ENCODE data around the gene EPS8.

The EPS8 gene

GRCh38 chr12:15714256-15714655 is 74.9 kb downstream of the EPS8 start:
- no peak for DNase-seq

GRCh38 chr12:15712823-15713660 is 76.1 kb downstream of the EPS8 start:
- no peak for DNase-seq

GRCh38 chr12:15712160-15712559 is 77.0 kb downstream of the EPS8 start:
- DNase-seq: no peak

GRCh38 chr12:15710860-15711510 is 78.2 kb downstream of the EPS8 start:
- no peak for DNase-seq

- DNase-seq: no peak
Measured at GRCh38 chr12:15709551-15709950, 79.6 kb downstream of the EPS8 start.

- no peak for DNase-seq
Measured at GRCh38 chr12:15708396-15709076, 80.7 kb downstream of the EPS8 start.

- DNase-seq: no peak
Measured at GRCh38 chr12:15707516-15708199, 81.5 kb downstream of the EPS8 start.

GRCh38 chr12:15706010-15706676 is 83.0 kb downstream of the EPS8 start:
- DNase-seq: no peak

GRCh38 chr12:15705606-15706005 is 83.6 kb downstream of the EPS8 start:
- no peak for DNase-seq

GRCh38 chr12:15702276-15702675 is 86.9 kb downstream of the EPS8 start:
- no peak for DNase-seq

GRCh38 chr12:15701631-15702156 is 87.5 kb downstream of the EPS8 start:
- no peak for DNase-seq

- DNase-seq: no peak
Measured at GRCh38 chr12:15701206-15701605, 88.0 kb downstream of the EPS8 start.

- no peak for DNase-seq
Measured at GRCh38 chr12:15700595-15700994, 88.6 kb downstream of the EPS8 start.

- no peak for DNase-seq
Measured at GRCh38 chr12:15699886-15700285, 89.3 kb downstream of the EPS8 start.

GRCh38 chr12:15698377-15698871 is 90.8 kb downstream of the EPS8 start:
- no peak for DNase-seq

- DNase-seq: no peak
Measured at GRCh38 chr12:15697201-15697600, 92.0 kb downstream of the EPS8 start.

- DNase-seq: no peak
Measured at GRCh38 chr12:15693228-15693911, 95.8 kb downstream of the EPS8 start.

GRCh38 chr12:15691388-15691787 is 97.8 kb downstream of the EPS8 start:
- no peak for DNase-seq

GRCh38 chr12:15690320-15690719 is 98.9 kb downstream of the EPS8 start:
- no peak for DNase-seq

GRCh38 chr12:15689751-15690191 is 99.4 kb downstream of the EPS8 start:
- no peak for DNase-seq

- no peak for DNase-seq
Measured at GRCh38 chr12:15688838-15689625, 100.2 kb downstream of the EPS8 start.
